ENCODE data around the gene LRRC72. TPM values are rescaled to one million over a fixed set of nuclear protein-coding genes. Genes with fewer than 3 reads are reported as not detected.
"Not testable (repeated sequence)": the region's sequence is repeated elsewhere in the genome, so short reads cannot be mapped to it uniquely, and the experiment has no call there.

The LRRC72 gene
- total and polyA plus RNA-seq, 2 donors (not counting 1 experiment from before 2014, with no cell fraction given) = not detected

DNA sequence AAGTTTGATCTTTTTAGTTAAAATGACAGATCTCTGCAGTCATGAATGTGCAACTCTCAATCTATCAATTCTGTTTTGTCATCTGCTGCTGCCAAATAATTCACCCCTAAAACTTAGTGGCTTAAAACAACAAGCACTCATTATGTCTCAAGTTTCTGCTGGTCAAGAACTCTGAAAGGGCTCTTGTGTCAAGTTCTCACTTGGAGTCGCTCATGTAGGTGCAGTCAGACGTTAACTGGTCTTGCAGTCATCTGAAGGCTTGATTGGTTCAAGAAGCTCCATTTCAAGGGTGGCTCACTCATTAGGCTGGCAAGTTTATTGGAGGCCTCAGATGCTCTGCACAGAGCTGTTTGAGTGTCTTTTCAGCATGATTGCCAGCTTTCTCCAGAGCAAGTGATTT lies 28.5 kb upstream of the LRRC72 start:
- Histone ChIP-seq H3K9me3 (ENCODE audit: control insufficient read depth, insufficient read depth, low read depth, low read length) (no peaks in the 10 kb centered on the region), H3K27ac (ENCODE audit: insufficient read depth, low read length) (no peak overlapping the region), H3K4me1 (ENCODE audit: control insufficient read depth, extremely low read depth, insufficient read depth, low read length) (no peaks in the 10 kb centered on the region), H3K4me3 (replicated peaks in 1 of 4; ENCODE audit: control extremely low read depth in 1 of 4, insufficient read depth in 1 of 4, low read depth in 3 of 4, low read length in 4 of 4) (no peak overlapping the region), H2AFZ (ENCODE audit: low read length) (no peak overlapping the region), H3K27me3 (ENCODE audit: control insufficient read depth, insufficient read depth, low read length) (no peaks in the 10 kb centered on the region), H3K4me2 (ENCODE audit: extremely low read depth, insufficient read depth, low read length) (no peak overlapping the region), H4K20me1 (ENCODE audit: control insufficient read depth, extremely low read depth, insufficient read depth, low read length) (no peaks in the 10 kb centered on the region), H3K36me3 (ENCODE audit: control insufficient read depth, insufficient read depth, low read length) (no peaks in the 10 kb centered on the region), H3K79me2 (ENCODE audit: control insufficient read depth, insufficient read depth, low read length) (no peaks in the 10 kb centered on the region), H3K9ac (ENCODE audit: insufficient read depth, low read length) (no peak overlapping the region)
- TF ChIP-seq, protein P1, sequence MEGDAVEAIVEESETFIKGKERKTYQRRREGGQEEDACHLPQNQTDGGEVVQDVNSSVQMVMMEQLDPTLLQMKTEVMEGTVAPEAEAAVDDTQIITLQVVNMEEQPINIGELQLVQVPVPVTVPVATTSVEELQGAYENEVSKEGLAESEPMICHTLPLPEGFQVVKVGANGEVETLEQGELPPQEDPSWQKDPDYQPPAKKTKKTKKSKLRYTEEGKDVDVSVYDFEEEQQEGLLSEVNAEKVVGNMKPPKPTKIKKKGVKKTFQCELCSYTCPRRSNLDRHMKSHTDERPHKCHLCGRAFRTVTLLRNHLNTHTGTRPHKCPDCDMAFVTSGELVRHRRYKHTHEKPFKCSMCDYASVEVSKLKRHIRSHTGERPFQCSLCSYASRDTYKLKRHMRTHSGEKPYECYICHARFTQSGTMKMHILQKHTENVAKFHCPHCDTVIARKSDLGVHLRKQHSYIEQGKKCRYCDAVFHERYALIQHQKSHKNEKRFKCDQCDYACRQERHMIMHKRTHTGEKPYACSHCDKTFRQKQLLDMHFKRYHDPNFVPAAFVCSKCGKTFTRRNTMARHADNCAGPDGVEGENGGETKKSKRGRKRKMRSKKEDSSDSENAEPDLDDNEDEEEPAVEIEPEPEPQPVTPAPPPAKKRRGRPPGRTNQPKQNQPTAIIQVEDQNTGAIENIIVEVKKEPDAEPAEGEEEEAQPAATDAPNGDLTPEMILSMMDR (conservative IDR thresholded peaks at IDR 0.05 in 1 of 2, IDR thresholded peaks at IDR 0.05 in 1 of 2; ENCODE audit: low read depth in 1 of 2, low read length in 2 of 2) = no peak
- no peak for TF ChIP-seq EZH2 (IDR thresholded peaks at IDR 0.05; ENCODE audit: low read length, missing control alignments)
- no peak for DNase-seq (ENCODE audit: low read depth in 2 of 2)

DNA sequence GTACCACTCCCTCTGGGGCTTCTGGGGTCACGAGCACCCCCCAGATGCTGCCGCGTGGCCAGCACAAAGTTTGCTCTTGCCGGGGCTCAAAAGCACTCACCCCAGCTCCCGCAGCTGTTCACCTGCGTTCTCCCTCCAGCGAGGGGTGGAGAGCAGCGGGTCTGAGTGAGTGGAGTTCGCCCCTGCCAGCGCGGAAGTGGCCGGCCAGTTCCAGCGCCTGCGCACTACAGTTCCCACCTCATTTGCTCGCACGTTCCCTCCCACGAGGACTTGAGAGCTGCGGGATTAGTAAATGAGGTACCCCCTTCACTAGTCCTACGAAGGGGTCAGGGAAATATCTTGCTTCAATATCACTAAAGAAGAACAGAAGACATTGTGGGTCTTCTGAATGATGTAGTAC lies 24.3 kb upstream of the LRRC72 start:
- TF ChIP-seq, protein P1 (conservative IDR thresholded peaks at IDR 0.05 in 1 of 2, IDR thresholded peaks at IDR 0.05 in 1 of 2; ENCODE audit: low read depth in 1 of 2, low read length in 2 of 2) = no peak
- no peak for TF ChIP-seq EZH2 (IDR thresholded peaks at IDR 0.05; ENCODE audit: low read length, missing control alignments)
- no peaks in the 10 kb centered on the region for H3K36me3 ChIP-seq (ENCODE audit: control insufficient read depth, insufficient read depth, low read length)
- DNase-seq (ENCODE audit: low read depth in 2 of 2) = no peak
- no peak overlapping the region for H3K27ac ChIP-seq (ENCODE audit: insufficient read depth, low read length)
- H3K27me3 ChIP-seq (ENCODE audit: control insufficient read depth, insufficient read depth, low read length) = no peaks in the 10 kb centered on the region
- no peaks in the 10 kb centered on the region for H4K20me1 ChIP-seq (ENCODE audit: control insufficient read depth, extremely low read depth, insufficient read depth, low read length)
- no peak overlapping the region for H3K4me3 ChIP-seq (replicated peaks in 1 of 4; ENCODE audit: control extremely low read depth in 1 of 4, insufficient read depth in 1 of 4, low read depth in 3 of 4, low read length in 4 of 4)
- H3K9ac ChIP-seq (ENCODE audit: insufficient read depth, low read length) = no peak overlapping the region
- no peaks in the 10 kb centered on the region for H3K9me3 ChIP-seq (ENCODE audit: control insufficient read depth, insufficient read depth, low read depth, low read length)
- H3K4me1 ChIP-seq (ENCODE audit: control insufficient read depth, extremely low read depth, insufficient read depth, low read length) = no peaks in the 10 kb centered on the region
- no peak overlapping the region for H2AFZ ChIP-seq (ENCODE audit: low read length)
- H3K4me2 ChIP-seq (ENCODE audit: extremely low read depth, insufficient read depth, low read length) = no peak overlapping the region
- no peaks in the 10 kb centered on the region for H3K79me2 ChIP-seq (ENCODE audit: control insufficient read depth, insufficient read depth, low read length)

GRCh38 chr7:16504019-16504418 lies 22.6 kb upstream of the LRRC72 start:
- Histone ChIP-seq H4K20me1 (ENCODE audit: control insufficient read depth, extremely low read depth, insufficient read depth, low read length) (no peaks in the 10 kb centered on the region), H3K9me3 (ENCODE audit: control insufficient read depth, insufficient read depth, low read depth, low read length) (no peaks in the 10 kb centered on the region), H3K4me2 (ENCODE audit: extremely low read depth, insufficient read depth, low read length) (no peak overlapping the region), H3K27me3 (ENCODE audit: control insufficient read depth, insufficient read depth, low read length) (no peaks in the 10 kb centered on the region), H2AFZ (ENCODE audit: low read length) (no peak overlapping the region), H3K4me3 (replicated peaks in 1 of 4; ENCODE audit: control extremely low read depth in 1 of 4, insufficient read depth in 1 of 4, low read depth in 3 of 4, low read length in 4 of 4) (no peak overlapping the region), H3K4me1 (ENCODE audit: control insufficient read depth, extremely low read depth, insufficient read depth, low read length) (no peaks in the 10 kb centered on the region), H3K9ac (ENCODE audit: insufficient read depth, low read length) (no peak overlapping the region), H3K79me2 (ENCODE audit: control insufficient read depth, insufficient read depth, low read length) (no peaks in the 10 kb centered on the region), H3K27ac (ENCODE audit: insufficient read depth, low read length) (no peak overlapping the region), H3K36me3 (ENCODE audit: control insufficient read depth, insufficient read depth, low read length) (no peaks in the 10 kb centered on the region)
- peak; percentile 58 to 72 for DNase-seq (ENCODE audit: low read depth in 2 of 2)
- TF ChIP-seq, protein P1 (conservative IDR thresholded peaks at IDR 0.05 in 1 of 2, IDR thresholded peaks at IDR 0.05 in 1 of 2; ENCODE audit: low read depth in 1 of 2, low read length in 2 of 2) = no peak
- no peak for TF ChIP-seq EZH2 (IDR thresholded peaks at IDR 0.05; ENCODE audit: low read length, missing control alignments)

DNA sequence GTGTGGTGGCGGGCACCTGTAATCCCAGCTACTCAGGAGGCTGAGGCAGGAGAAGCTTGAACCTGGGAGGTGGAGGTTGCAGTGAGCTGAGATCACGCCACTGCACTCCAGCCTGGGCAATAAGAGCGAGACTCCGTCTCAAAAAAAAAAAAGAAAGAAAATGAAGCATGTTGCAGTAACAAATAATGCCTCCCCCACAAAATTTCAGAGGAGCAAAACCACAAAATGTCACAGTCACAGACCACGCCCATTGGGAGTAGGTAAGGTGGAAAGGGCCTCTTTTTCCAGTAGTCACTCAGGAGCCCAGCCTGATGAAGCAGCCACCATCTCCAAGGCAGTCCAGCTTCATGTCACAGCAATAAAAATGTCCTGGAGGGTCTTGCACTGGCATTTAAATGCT lies 20.2 kb upstream of the LRRC72 start:
- DNase-seq (ENCODE audit: low read depth in 2 of 2); H3K9me3 ChIP-seq (ENCODE audit: control insufficient read depth, insufficient read depth, low read depth, low read length); H3K79me2 ChIP-seq (ENCODE audit: control insufficient read depth, insufficient read depth, low read length); H3K4me1 ChIP-seq (ENCODE audit: control insufficient read depth, extremely low read depth, insufficient read depth, low read length); H3K4me2 ChIP-seq (ENCODE audit: extremely low read depth, insufficient read depth, low read length); H3K27me3 ChIP-seq (ENCODE audit: control insufficient read depth, insufficient read depth, low read length); H3K36me3 ChIP-seq (ENCODE audit: control insufficient read depth, insufficient read depth, low read length); H3K9ac ChIP-seq (ENCODE audit: insufficient read depth, low read length); H3K4me3 ChIP-seq (replicated peaks in 1 of 4; ENCODE audit: control extremely low read depth in 1 of 4, insufficient read depth in 1 of 4, low read depth in 3 of 4, low read length in 4 of 4); H2AFZ ChIP-seq (ENCODE audit: low read length); H4K20me1 ChIP-seq (ENCODE audit: control insufficient read depth, extremely low read depth, insufficient read depth, low read length); H3K27ac ChIP-seq (ENCODE audit: insufficient read depth, low read length): not testable (repeated sequence)

Measured in fibroblast of lung (primary cell).